ENCODE measurements around the gene AK3. TPM values are rescaled to one million over a fixed set of nuclear protein-coding genes. Genes with fewer than 3 reads are reported as not detected.

Gene AK3
- total RNA-seq, 2 experiments from 2014 or later = 43.3 to 108 TPM

DNA sequence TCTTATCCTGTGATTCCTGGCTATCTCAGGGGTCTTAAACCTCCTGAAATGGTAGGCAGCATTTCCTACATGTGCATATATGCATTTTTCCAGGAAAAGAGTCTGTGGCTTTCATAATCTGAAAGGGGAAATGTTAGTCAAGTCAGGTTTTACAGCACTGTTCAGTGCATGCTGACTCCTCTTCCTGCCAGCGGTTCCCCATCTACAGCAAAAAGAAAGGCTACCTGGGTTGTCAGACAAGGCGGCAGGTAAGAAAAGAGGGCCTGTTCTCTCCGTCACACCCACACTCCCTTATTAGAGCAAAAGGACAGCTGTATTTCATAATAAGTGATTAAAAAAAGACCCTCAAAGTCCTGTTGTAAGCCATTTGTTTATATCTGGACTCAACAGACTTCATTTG, 70.4 kb downstream of the AK3 start:
- ChIA-PET POLR2A (interaction anchor here (0.6 kb wide), 1 partner anchor 926 kb away, joined by 3 read pairs; no protein-coding TSS in a partner anchor), CTCF (ENCODE audit: unreplicated experiment) (no interaction called here)
- intact Hi-C loops (cut with micrococcal nuclease; ENCODE audit: unreplicated experiment) = no loop called here
- TF ChIP-seq EZH2phosphoT487 (IDR thresholded peaks at IDR 0.05; ENCODE audit: borderline replicate concordance, low read depth, low read length) = no peak
- TF ChIP-seq, protein P1, sequence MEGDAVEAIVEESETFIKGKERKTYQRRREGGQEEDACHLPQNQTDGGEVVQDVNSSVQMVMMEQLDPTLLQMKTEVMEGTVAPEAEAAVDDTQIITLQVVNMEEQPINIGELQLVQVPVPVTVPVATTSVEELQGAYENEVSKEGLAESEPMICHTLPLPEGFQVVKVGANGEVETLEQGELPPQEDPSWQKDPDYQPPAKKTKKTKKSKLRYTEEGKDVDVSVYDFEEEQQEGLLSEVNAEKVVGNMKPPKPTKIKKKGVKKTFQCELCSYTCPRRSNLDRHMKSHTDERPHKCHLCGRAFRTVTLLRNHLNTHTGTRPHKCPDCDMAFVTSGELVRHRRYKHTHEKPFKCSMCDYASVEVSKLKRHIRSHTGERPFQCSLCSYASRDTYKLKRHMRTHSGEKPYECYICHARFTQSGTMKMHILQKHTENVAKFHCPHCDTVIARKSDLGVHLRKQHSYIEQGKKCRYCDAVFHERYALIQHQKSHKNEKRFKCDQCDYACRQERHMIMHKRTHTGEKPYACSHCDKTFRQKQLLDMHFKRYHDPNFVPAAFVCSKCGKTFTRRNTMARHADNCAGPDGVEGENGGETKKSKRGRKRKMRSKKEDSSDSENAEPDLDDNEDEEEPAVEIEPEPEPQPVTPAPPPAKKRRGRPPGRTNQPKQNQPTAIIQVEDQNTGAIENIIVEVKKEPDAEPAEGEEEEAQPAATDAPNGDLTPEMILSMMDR (conservative IDR thresholded peaks at IDR 0.05; ENCODE audit: low read length) = no peak
- Histone ChIP-seq H3K36me3 (ENCODE audit: insufficient read depth, low read length) (no peaks in the 10 kb centered on the region), H2AFZ (ENCODE audit: low read length) (no peak overlapping the region), H3K9me3 (ENCODE audit: low read length) (no peaks in the 10 kb centered on the region), H3K4me2 (ENCODE audit: low read length) (no peak overlapping the region), H3K27ac (ENCODE audit: low read depth, low read length, poor library complexity, severe bottlenecking) (no peak overlapping the region), H3K4me1 (ENCODE audit: insufficient read depth, low read length, poor library complexity, severe bottlenecking) (peaks cover 11% of the 10 kb centered on the region), H3K79me2 (ENCODE audit: insufficient read depth, low read depth, low read length) (no peaks in the 10 kb centered on the region), H3K9me2 (ENCODE audit: insufficient read depth, low read length) (no peaks in the 10 kb centered on the region), H4K20me1 (ENCODE audit: insufficient read depth, low read length) (no peaks in the 10 kb centered on the region), H3K4me3 (ENCODE audit: low read depth, low read length, poor library complexity, severe bottlenecking) (no peak overlapping the region)
- no peak for DNase-seq (ENCODE audit: low spot score)
- BruUV-seq (replicated peaks) = no TSS peak

DNA sequence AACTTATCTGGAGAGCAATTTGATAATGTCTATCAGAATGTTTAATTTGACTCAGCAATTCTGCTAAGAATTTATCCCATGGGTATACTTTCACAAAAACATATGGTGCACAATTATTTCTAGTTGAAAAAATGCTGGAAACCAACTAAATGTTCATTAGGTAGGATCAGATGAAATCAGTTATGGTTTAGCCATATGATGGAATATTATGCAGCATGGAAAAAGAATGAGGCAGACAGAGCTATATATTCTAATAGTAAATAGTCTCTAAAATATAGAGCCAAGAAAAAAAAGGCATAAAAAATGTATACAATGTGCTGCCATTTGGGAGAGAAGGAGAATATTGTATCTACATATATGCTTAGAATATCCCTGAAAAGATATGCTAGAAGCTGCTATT, 71.1 kb downstream of the AK3 start:
- POLR2A ChIA-PET = interaction anchor here (0.5 kb wide), 1 partner anchor 45 kb away, joined by 5 read pairs; no protein-coding TSS in a partner anchor
- BruUV-seq (replicated peaks) = no TSS peak
- Histone ChIP-seq H3K4me1 (ENCODE audit: insufficient read depth, low read length, poor library complexity, severe bottlenecking) (peaks cover 11% of the 10 kb centered on the region), H3K4me2 (ENCODE audit: low read length) (no peak overlapping the region), H3K4me3 (ENCODE audit: low read depth, low read length, poor library complexity, severe bottlenecking) (no peak overlapping the region), H3K9me2 (ENCODE audit: insufficient read depth, low read length) (no peaks in the 10 kb centered on the region), H4K20me1 (ENCODE audit: insufficient read depth, low read length) (no peaks in the 10 kb centered on the region), H3K27ac (ENCODE audit: low read depth, low read length, poor library complexity, severe bottlenecking) (no peak overlapping the region), H2AFZ (ENCODE audit: low read length) (no peak overlapping the region), H3K9me3 (ENCODE audit: low read length) (no peaks in the 10 kb centered on the region), H3K36me3 (ENCODE audit: insufficient read depth, low read length) (no peaks in the 10 kb centered on the region), H3K79me2 (ENCODE audit: insufficient read depth, low read depth, low read length) (no peaks in the 10 kb centered on the region)
- no peak for DNase-seq (ENCODE audit: low spot score)
- CTCF ChIA-PET (ENCODE audit: unreplicated experiment) = interaction anchor here (0.6 kb wide), 1 partner anchor 739 kb away, joined by 3 read pairs; no protein-coding TSS in a partner anchor
- intact Hi-C loops (cut with micrococcal nuclease; ENCODE audit: unreplicated experiment) = no loop called here
- TF ChIP-seq, protein P1 (conservative IDR thresholded peaks at IDR 0.05; ENCODE audit: low read length) = no peak
- TF ChIP-seq EZH2phosphoT487 (IDR thresholded peaks at IDR 0.05; ENCODE audit: borderline replicate concordance, low read depth, low read length) = no peak

DNA sequence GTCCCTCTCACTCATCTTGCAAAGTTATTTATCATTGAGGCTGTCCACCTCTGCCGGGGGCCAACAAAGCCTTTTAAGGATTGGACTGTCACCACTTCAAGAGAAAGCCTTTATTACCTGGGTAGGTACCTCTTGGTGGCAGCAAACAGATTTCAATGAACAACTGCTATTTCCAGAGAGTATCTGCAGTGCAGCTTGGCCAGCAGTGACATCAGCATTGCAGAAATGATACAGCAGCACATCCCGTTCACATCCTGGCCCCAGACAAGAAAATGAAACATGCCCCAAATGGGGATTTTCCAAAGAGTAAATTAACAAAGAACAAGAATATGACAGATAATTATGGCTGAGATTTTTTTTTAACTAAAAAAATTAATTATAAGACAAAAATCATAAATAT, 72.4 kb downstream of the AK3 start:
- no TSS peak for BruUV-seq (replicated peaks)
- no peak overlapping the region for H3K4me3 ChIP-seq (ENCODE audit: low read depth, low read length, poor library complexity, severe bottlenecking)
- POLR2A ChIA-PET = no interaction called here
- H3K9me2 ChIP-seq (ENCODE audit: insufficient read depth, low read length) = no peaks in the 10 kb centered on the region
- no peak overlapping the region for H3K27ac ChIP-seq (ENCODE audit: low read depth, low read length, poor library complexity, severe bottlenecking)
- TF ChIP-seq, protein P1 (conservative IDR thresholded peaks at IDR 0.05; ENCODE audit: low read length) = no peak
- no peak for TF ChIP-seq EZH2phosphoT487 (IDR thresholded peaks at IDR 0.05; ENCODE audit: borderline replicate concordance, low read depth, low read length)
- H3K9me3 ChIP-seq (ENCODE audit: low read length) = no peaks in the 10 kb centered on the region
- H4K20me1 ChIP-seq (ENCODE audit: insufficient read depth, low read length) = no peaks in the 10 kb centered on the region
- CTCF ChIA-PET (ENCODE audit: unreplicated experiment) = no interaction called here
- H2AFZ ChIP-seq (ENCODE audit: low read length) = no peak overlapping the region
- H3K4me1 ChIP-seq (ENCODE audit: insufficient read depth, low read length, poor library complexity, severe bottlenecking) = peaks cover 20% of the 10 kb centered on the region
- no peak for DNase-seq (ENCODE audit: low spot score)
- H3K79me2 ChIP-seq (ENCODE audit: insufficient read depth, low read depth, low read length) = no peaks in the 10 kb centered on the region
- H3K36me3 ChIP-seq (ENCODE audit: insufficient read depth, low read length) = no peaks in the 10 kb centered on the region
- intact Hi-C loops (cut with micrococcal nuclease; ENCODE audit: unreplicated experiment) = no loop called here
- H3K4me2 ChIP-seq (ENCODE audit: low read length) = no peak overlapping the region
